Fibroblast of pulmonary artery (primary cell): ENCODE measurements around the gene POLG.

ENCODE experiments used
- DNase-seq: peaks from one replicate; pipeline ENCODE4 v3.0.0-alpha.2; 2010; ENCODE audit warnings: low read depth
- H3K4me3 ChIP-seq: replicated peaks from 2 replicates; pipeline ENCODE4 v1.5.1; 2011; ENCODE audit warnings: low read depth, mild to moderate bottlenecking, control low read depth, low read length, moderate library complexity
- TF ChIP-seq, protein P1 (sequence below): IDR thresholded peaks from 2 replicates; pipeline ENCODE4 v1.5.1; 2011; ENCODE audit warnings: mild to moderate bottlenecking, control low read depth, low read length, inconsistent platforms; ENCODE audit errors: missing control alignments

Gene POLG

DNA sequence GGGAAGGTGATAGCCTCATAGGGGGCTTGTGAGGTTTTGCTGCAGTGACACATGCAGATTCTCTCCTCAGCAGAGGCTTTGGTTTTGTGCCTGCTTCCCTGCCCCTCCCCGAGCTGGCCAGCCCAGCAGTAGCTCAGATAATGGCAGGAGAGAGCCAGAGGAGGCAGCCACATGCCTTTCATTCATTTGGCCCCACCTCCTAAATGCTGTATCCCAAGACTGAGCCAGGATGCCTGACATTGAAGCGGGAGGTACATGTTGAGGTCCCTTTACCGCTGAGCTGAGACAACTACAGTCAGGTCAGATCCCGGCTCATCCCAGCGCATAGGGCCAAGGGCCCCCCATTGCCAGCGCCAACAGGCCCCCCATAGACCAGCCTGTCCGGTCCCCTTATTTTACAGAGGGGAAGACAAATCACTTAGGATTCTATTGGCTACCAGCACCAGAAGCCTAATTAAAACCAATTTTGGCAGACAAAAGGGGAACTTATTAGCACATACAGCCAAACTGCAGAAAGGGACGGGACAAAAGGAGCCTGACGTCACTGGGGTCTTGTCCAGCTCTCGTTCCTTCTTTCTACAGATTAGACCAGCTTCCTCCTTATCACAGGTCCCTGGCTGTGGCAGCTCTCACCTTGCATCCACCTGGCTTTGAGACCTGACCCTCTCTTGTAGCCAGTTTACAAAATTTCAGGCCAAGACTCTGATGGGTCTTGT lies 12.1 kb upstream of the POLG start:
- DNase-seq: no peak
- H3K4me3 ChIP-seq: no peak overlapping the region
- TF ChIP-seq, protein P1, sequence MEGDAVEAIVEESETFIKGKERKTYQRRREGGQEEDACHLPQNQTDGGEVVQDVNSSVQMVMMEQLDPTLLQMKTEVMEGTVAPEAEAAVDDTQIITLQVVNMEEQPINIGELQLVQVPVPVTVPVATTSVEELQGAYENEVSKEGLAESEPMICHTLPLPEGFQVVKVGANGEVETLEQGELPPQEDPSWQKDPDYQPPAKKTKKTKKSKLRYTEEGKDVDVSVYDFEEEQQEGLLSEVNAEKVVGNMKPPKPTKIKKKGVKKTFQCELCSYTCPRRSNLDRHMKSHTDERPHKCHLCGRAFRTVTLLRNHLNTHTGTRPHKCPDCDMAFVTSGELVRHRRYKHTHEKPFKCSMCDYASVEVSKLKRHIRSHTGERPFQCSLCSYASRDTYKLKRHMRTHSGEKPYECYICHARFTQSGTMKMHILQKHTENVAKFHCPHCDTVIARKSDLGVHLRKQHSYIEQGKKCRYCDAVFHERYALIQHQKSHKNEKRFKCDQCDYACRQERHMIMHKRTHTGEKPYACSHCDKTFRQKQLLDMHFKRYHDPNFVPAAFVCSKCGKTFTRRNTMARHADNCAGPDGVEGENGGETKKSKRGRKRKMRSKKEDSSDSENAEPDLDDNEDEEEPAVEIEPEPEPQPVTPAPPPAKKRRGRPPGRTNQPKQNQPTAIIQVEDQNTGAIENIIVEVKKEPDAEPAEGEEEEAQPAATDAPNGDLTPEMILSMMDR: no peak

DNA sequence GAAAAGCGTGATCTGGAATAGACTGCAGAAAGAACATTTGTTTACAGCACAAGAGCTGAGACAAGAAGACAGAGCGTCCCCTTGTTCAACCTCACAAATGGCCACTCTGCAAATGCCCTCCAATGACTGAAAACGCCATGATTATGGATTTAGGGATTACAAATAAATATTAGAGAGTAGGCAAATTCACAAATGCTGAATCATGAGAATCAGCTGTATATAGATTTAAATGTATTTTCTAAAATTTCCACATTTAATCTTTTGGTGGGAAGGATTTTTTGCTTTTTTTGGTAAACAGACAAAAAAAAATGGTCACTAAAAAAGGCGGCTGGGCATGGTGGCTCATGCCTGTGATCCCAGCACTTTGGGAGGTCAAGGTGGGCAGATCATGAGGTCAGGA lies 10.6 kb upstream of the POLG start:
- DNase-seq: no peak
- H3K4me3 ChIP-seq: no peak overlapping the region
- TF ChIP-seq, protein P1: no peak

DNA sequence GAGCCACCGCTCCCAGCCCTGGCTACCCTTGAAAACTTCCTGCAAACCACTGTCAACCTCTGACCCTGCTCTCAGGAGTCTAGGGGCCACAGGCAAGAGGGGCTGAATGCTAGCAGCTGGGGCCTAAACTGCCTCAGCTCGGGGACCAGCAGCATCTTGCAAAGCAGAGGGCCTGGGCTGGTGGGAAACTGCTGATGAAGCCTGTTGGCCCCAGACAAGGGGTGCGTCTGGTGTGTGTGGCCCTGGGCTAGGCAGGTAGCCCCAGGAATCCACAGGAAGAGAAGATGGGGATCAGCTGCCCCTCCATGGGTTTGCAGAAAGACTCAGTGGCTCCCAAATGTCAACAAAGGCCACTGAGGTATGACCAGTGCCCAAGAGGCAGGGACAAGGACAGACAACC lies 8.2 kb upstream of the POLG start:
- TF ChIP-seq, protein P1: no peak

DNA sequence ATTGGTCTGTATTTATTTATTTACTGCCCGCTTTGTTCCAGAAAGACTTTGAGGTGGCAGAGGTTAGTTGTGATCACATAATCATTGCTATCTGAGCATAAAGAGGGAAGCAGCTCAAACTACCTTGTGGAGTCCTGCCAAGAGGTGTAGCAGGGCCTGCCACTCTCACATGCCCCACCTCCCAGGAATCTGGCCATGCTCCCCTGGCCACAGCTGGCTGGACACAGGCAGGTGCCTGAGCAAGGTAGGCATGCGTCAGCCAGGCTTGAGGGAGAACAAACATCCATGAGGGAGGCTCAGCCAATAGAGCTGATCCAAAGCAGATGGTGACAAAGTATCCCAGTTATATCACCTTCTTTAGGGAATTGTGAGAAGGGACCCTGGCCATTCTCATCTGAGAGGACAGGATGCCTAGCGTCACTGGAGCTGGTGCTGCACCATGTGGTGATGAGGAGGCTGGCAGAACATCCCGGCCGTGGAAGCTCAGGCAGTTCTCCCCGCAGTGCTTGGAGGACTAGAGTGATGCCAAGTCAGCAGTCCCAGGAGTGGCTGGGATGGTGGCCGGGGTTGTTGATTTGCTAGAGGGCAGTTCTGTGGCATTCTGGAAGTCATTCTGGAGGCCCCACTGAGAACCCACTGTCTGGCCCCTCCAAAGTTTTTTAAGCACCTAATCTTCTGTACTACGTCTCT lies 6.8 kb upstream of the POLG start:
- DNase-seq: no peak
- no peak overlapping the region for H3K4me3 ChIP-seq
- TF ChIP-seq, protein P1: no peak

More for the DNA sequence above, 8.2 kb upstream of the POLG start:
- no peak for DNase-seq
- H3K4me3 ChIP-seq: no peak overlapping the region

DNA sequence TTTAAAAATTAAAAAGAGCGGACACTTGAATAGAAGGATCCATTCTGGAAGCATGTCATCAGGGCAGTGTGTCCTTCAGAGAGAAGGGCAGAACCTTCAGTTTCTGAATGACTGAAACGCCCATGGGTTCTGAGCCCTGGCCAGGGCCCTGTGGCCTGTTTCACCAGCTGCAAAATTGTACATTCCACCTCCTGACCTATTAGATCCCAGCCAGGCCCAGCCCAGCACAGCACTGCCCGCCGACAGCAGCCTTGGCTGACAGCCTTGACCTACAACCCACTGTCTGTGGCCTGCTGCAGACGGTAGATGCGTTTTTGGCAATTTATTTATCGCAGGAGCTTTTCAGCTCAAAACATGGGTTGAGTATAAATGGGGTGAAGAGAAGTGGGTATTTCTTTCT lies 5.9 kb upstream of the POLG start:
- TF ChIP-seq, protein P1: no peak
- no peak overlapping the region for H3K4me3 ChIP-seq
- DNase-seq: no peak

DNA sequence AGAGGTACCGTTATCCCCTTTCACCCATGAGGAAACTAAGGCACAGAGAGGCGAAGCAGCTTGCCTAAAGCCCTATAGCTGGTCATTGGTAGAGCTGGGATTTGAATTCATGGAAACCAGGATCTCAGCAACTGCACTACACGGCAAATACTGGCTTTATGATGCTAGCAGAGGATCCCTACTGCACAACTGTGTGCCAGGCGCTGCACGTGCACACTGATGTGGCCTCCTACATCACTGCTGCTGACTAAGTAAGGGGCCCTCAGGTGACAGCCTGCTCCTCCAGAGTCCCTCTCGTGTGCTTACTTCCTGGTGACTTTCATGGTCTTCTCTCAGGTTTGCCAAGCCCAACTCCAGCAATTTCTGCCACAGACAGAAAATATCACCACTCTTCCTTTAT lies 3.4 kb upstream of the POLG start:
- H3K4me3 ChIP-seq: no peak overlapping the region
- no peak for DNase-seq
- TF ChIP-seq, protein P1: no peak
